Measurements from ENCODE around the gene REEP1.

Gene REEP1

GRCh38 chr2:86284987-86285386 is 52.4 kb downstream of the REEP1 start:
- peak overlapping the region; percentile 23 for H2BK15ac ChIP-seq (ENCODE audit: low read length)
- no peak overlapping the region for H2AK5ac ChIP-seq (ENCODE audit: low read depth, low read length)
- WGBS, 2 donors (ENCODE audit: extremely low coverage in 2 of 2, insufficient read length in 2 of 2, insufficient replicate concordance in 1 of 2): no CpG with 5 or more reads among the region's 3 CpGs
- no peak overlapping the region for H4K8ac ChIP-seq (ENCODE audit: low read depth, low read length)
- no peak overlapping the region for H2BK12ac ChIP-seq (ENCODE audit: low read length)
- H3K9ac ChIP-seq (ENCODE audit: low read depth, low read length, poor library complexity): no peak overlapping the region
- no peak overlapping the region for H3K4me3 ChIP-seq (ENCODE audit: low read length in 2 of 2)
- H2AFZ ChIP-seq (ENCODE audit: low read length): no peak overlapping the region
- no peaks in the 10 kb centered on the region for H3K36me3 ChIP-seq (replicated peaks in 1 of 2; ENCODE audit: control insufficient read depth in 2 of 2, insufficient read depth in 2 of 2, low read length in 2 of 2)
- peaks cover 4 to 24% of the 10 kb centered on the region in 2 donors for H3K4me1 ChIP-seq (ENCODE audit: control insufficient read depth in 2 of 2, insufficient read depth in 1 of 2, low read depth in 1 of 2, low read length in 2 of 2)
- no peak overlapping the region for H3K4me2 ChIP-seq (ENCODE audit: insufficient read depth, low read length, poor library complexity, severe bottlenecking)
- peak; percentile 55 for DNase-seq (ENCODE audit: low spot score)
- no peak overlapping the region for H4K91ac ChIP-seq (ENCODE audit: low read depth, low read length, poor library complexity)
- H2BK5ac ChIP-seq (ENCODE audit: low read length): no peak overlapping the region
- no peak overlapping the region for H3K23ac ChIP-seq (ENCODE audit: low read depth, low read length, poor library complexity)
- no peak overlapping the region for H3K27ac ChIP-seq (replicated peaks; ENCODE audit: low read length)
- H3K14ac ChIP-seq (ENCODE audit: low read length): no peak overlapping the region
- H2BK120ac ChIP-seq (ENCODE audit: low read depth, low read length): no peak overlapping the region
- H3K4ac ChIP-seq (ENCODE audit: low read length): no peak overlapping the region
- no peaks in the 10 kb centered on the region for H3K9me3 ChIP-seq (replicated peaks in 1 of 2; ENCODE audit: control insufficient read depth in 2 of 2, insufficient read depth in 1 of 2, low read depth in 1 of 2, low read length in 2 of 2)
- H3K79me1 ChIP-seq (ENCODE audit: low read depth, low read length): no peaks in the 10 kb centered on the region
- peaks cover 0 to 11% (median 0%) of the 10 kb centered on the region in 3 experiments for H3K27me3 ChIP-seq (ENCODE audit: control insufficient read depth in 3 of 3, insufficient read depth in 3 of 3, low read depth in 1 of 3, low read length in 3 of 3)
- no peak overlapping the region for H3K18ac ChIP-seq (ENCODE audit: low read length)

- Histone ChIP-seq H3K27me3 (ENCODE audit: control insufficient read depth in 3 of 3, insufficient read depth in 3 of 3, low read depth in 1 of 3, low read length in 3 of 3) (peaks cover 0 to 11% (median 0%) of the 10 kb centered on the region in 3 experiments), H3K14ac (ENCODE audit: low read length) (peak overlapping the region; percentile 42), H3K4ac (ENCODE audit: low read length) (peak overlapping the region; percentile 24), H2AK5ac (ENCODE audit: low read depth, low read length) (peak overlapping the region; percentile 71), H4K91ac (ENCODE audit: low read depth, low read length, poor library complexity) (no peak overlapping the region), H3K4me1 (ENCODE audit: control insufficient read depth in 2 of 2, insufficient read depth in 1 of 2, low read depth in 1 of 2, low read length in 2 of 2) (peaks cover 4 to 24% of the 10 kb centered on the region in 2 donors), H3K23ac (ENCODE audit: low read depth, low read length, poor library complexity) (no peak overlapping the region), H2AFZ (ENCODE audit: low read length) (no peak overlapping the region), H3K79me1 (ENCODE audit: low read depth, low read length) (no peaks in the 10 kb centered on the region), H3K36me3 (replicated peaks in 1 of 2; ENCODE audit: control insufficient read depth in 2 of 2, insufficient read depth in 2 of 2, low read length in 2 of 2) (no peaks in the 10 kb centered on the region), H2BK12ac (ENCODE audit: low read length) (peak overlapping the region; percentile 59), H3K9me3 (replicated peaks in 1 of 2; ENCODE audit: control insufficient read depth in 2 of 2, insufficient read depth in 1 of 2, low read depth in 1 of 2, low read length in 2 of 2) (no peaks in the 10 kb centered on the region), H4K8ac (ENCODE audit: low read depth, low read length) (no peak overlapping the region), H3K27ac (replicated peaks; ENCODE audit: low read length) (peak overlapping the region; percentile 15), H3K4me3 (ENCODE audit: low read length in 2 of 2) (no peak overlapping the region), H3K18ac (ENCODE audit: low read length) (peak overlapping the region; percentile 84), H3K4me2 (ENCODE audit: insufficient read depth, low read length, poor library complexity, severe bottlenecking) (no peak overlapping the region), H2BK5ac (ENCODE audit: low read length) (peak overlapping the region; percentile 8), H2BK120ac (ENCODE audit: low read depth, low read length) (no peak overlapping the region), H3K9ac (ENCODE audit: low read depth, low read length, poor library complexity) (no peak overlapping the region), H2BK15ac (ENCODE audit: low read length) (peak overlapping the region; percentile 23)
- WGBS, 2 donors (ENCODE audit: extremely low coverage in 2 of 2, insufficient read length in 2 of 2, insufficient replicate concordance in 1 of 2): no CpG with 5 or more reads among the region's 12 CpGs
- DNase-seq (ENCODE audit: low spot score): no peak
Observed at GRCh38 chr2:86284401-86284841, 53.0 kb downstream of the REEP1 start.

GRCh38 chr2:86283411-86284030 is 53.9 kb downstream of the REEP1 start:
- H3K9me3 ChIP-seq (replicated peaks in 1 of 2; ENCODE audit: control insufficient read depth in 2 of 2, insufficient read depth in 1 of 2, low read depth in 1 of 2, low read length in 2 of 2): no peaks in the 10 kb centered on the region
- H4K8ac ChIP-seq (ENCODE audit: low read depth, low read length): peak overlapping the region; percentile 20
- no CpG with 5 or more reads among the region's 5 CpGs for WGBS, 2 donors (ENCODE audit: extremely low coverage in 2 of 2, insufficient read length in 2 of 2, insufficient replicate concordance in 1 of 2)
- peak overlapping the region; percentile 84 for H3K18ac ChIP-seq (ENCODE audit: low read length)
- no peak overlapping the region for H3K4me2 ChIP-seq (ENCODE audit: insufficient read depth, low read length, poor library complexity, severe bottlenecking)
- no peak overlapping the region for H3K4me3 ChIP-seq (ENCODE audit: low read length in 2 of 2)
- peak overlapping the region; percentile 8 for H2BK5ac ChIP-seq (ENCODE audit: low read length)
- H2AK5ac ChIP-seq (ENCODE audit: low read depth, low read length): peak overlapping the region; percentile 71
- no peak overlapping the region for H3K27ac ChIP-seq (replicated peaks; ENCODE audit: low read length)
- no peak overlapping the region for H3K9ac ChIP-seq (ENCODE audit: low read depth, low read length, poor library complexity)
- H3K14ac ChIP-seq (ENCODE audit: low read length): peak overlapping the region; percentile 25
- H4K91ac ChIP-seq (ENCODE audit: low read depth, low read length, poor library complexity): peak overlapping the region; percentile 2
- H2BK120ac ChIP-seq (ENCODE audit: low read depth, low read length): no peak overlapping the region
- H3K4me1 ChIP-seq (ENCODE audit: control insufficient read depth in 2 of 2, insufficient read depth in 1 of 2, low read depth in 1 of 2, low read length in 2 of 2): peaks cover 4 to 24% of the 10 kb centered on the region in 2 donors
- H2BK12ac ChIP-seq (ENCODE audit: low read length): no peak overlapping the region
- H3K27me3 ChIP-seq (ENCODE audit: control insufficient read depth in 3 of 3, insufficient read depth in 3 of 3, low read depth in 1 of 3, low read length in 3 of 3): peaks cover 0 to 7% (median 0%) of the 10 kb centered on the region in 3 experiments
- no peaks in the 10 kb centered on the region for H3K36me3 ChIP-seq (replicated peaks in 1 of 2; ENCODE audit: control insufficient read depth in 2 of 2, insufficient read depth in 2 of 2, low read length in 2 of 2)
- no peak for DNase-seq (ENCODE audit: low spot score)
- no peak overlapping the region for H2AFZ ChIP-seq (ENCODE audit: low read length)
- H3K79me1 ChIP-seq (ENCODE audit: low read depth, low read length): no peaks in the 10 kb centered on the region
- peak overlapping the region; percentile 68 for H2BK15ac ChIP-seq (ENCODE audit: low read length)
- no peak overlapping the region for H3K23ac ChIP-seq (ENCODE audit: low read depth, low read length, poor library complexity)
- no peak overlapping the region for H3K4ac ChIP-seq (ENCODE audit: low read length)

- no peak overlapping the region for H4K8ac ChIP-seq (ENCODE audit: low read depth, low read length)
- H2BK15ac ChIP-seq (ENCODE audit: low read length): no peak overlapping the region
- H2BK120ac ChIP-seq (ENCODE audit: low read depth, low read length): no peak overlapping the region
- H2BK5ac ChIP-seq (ENCODE audit: low read length): no peak overlapping the region
- no peak overlapping the region for H2BK12ac ChIP-seq (ENCODE audit: low read length)
- no CpG with 5 or more reads among the region's 14 CpGs for WGBS, 2 donors (ENCODE audit: extremely low coverage in 2 of 2, insufficient read length in 2 of 2, insufficient replicate concordance in 1 of 2)
- H3K79me1 ChIP-seq (ENCODE audit: low read depth, low read length): no peaks in the 10 kb centered on the region
- no peak overlapping the region for H3K23ac ChIP-seq (ENCODE audit: low read depth, low read length, poor library complexity)
- H2AFZ ChIP-seq (ENCODE audit: low read length): no peak overlapping the region
- H3K27ac ChIP-seq (replicated peaks; ENCODE audit: low read length): no peak overlapping the region
- no peak overlapping the region for H3K4ac ChIP-seq (ENCODE audit: low read length)
- no peak overlapping the region for H3K14ac ChIP-seq (ENCODE audit: low read length)
- no peak for DNase-seq (ENCODE audit: low spot score)
- peaks cover 0 to 4% (median 0%) of the 10 kb centered on the region in 3 experiments for H3K27me3 ChIP-seq (ENCODE audit: control insufficient read depth in 3 of 3, insufficient read depth in 3 of 3, low read depth in 1 of 3, low read length in 3 of 3)
- H3K4me3 ChIP-seq (ENCODE audit: low read length in 2 of 2): no peak overlapping the region
- H4K91ac ChIP-seq (ENCODE audit: low read depth, low read length, poor library complexity): no peak overlapping the region
- no peak overlapping the region for H3K9ac ChIP-seq (ENCODE audit: low read depth, low read length, poor library complexity)
- no peak overlapping the region for H3K18ac ChIP-seq (ENCODE audit: low read length)
- peaks cover 4 to 24% of the 10 kb centered on the region in 2 donors for H3K4me1 ChIP-seq (ENCODE audit: control insufficient read depth in 2 of 2, insufficient read depth in 1 of 2, low read depth in 1 of 2, low read length in 2 of 2)
- no peaks in the 10 kb centered on the region for H3K9me3 ChIP-seq (replicated peaks in 1 of 2; ENCODE audit: control insufficient read depth in 2 of 2, insufficient read depth in 1 of 2, low read depth in 1 of 2, low read length in 2 of 2)
- no peaks in the 10 kb centered on the region for H3K36me3 ChIP-seq (replicated peaks in 1 of 2; ENCODE audit: control insufficient read depth in 2 of 2, insufficient read depth in 2 of 2, low read length in 2 of 2)
- H2AK5ac ChIP-seq (ENCODE audit: low read depth, low read length): no peak overlapping the region
- no peak overlapping the region for H3K4me2 ChIP-seq (ENCODE audit: insufficient read depth, low read length, poor library complexity, severe bottlenecking)
Observed at GRCh38 chr2:86281066-86281700, 56.2 kb downstream of the REEP1 start.
